GM12878 (cell line): Measurements from ENCODE around the gene MAML3. TPM values are rescaled to one million over a fixed set of nuclear protein-coding genes. Genes with fewer than 3 reads are reported as not detected.

Source experiments
- ATAC-seq: fragments of 200-7000 bp; cut with Tn5 transposase; 3 replicates; pipeline ENCODE4 v1.9.1; 2020; ENCODE audit warnings: mild to moderate bottlenecking, moderate library complexity
- BruUV-seq: library from RNA; stranded (reverse); fragments of 400-500 nt; replicated peaks from 2 replicates; lab custom pipeline; 2021; lab: Mats Ljungman, UMichigan
- CTCF ChIA-PET: fragments of 300-600 bp; sonication (Branson Sonifier 250); formaldehyde crosslinking; extraction: SDS; loops from one replicate; lab custom pipeline; 2021; ENCODE audit warnings: inconsistent platforms; lab: Yijun Ruan, JAX
- POLR2A ChIA-PET: fragments of 350-600 bp; formaldehyde crosslinking; extraction: SDS; loops from one replicate; lab custom pipeline; 2021; ENCODE audit warnings: inconsistent platforms; lab: Charles Lee
- RAD21 ChIA-PET: fragments of 300-600 bp; sonication (Branson Sonifier 250); formaldehyde crosslinking; loops from one replicate; lab custom pipeline; 2023; ENCODE audit warnings: antibody characterized with exemption; ENCODE audit not compliant: unreplicated experiment; lab: Charles Lee
- SMC1A ChIA-PET: fragments of 300-600 bp; sonication (Branson Sonifier 250); formaldehyde crosslinking; loops from one replicate; lab custom pipeline; 2023; ENCODE audit not compliant: unreplicated experiment, uncharacterized antibody; lab: Charles Lee
- DNase-seq: peaks from one replicate; pipeline ENCODE4 v3.0.0-alpha.2; 2011; ENCODE audit warnings: low read depth, low spot score
- FAIRE-seq: peaks from 3 replicates; lab custom pipeline; 2011; peaks lifted over from hg19 to GRCh38; lab: Jason Lieb, UNC
- H2AFZ ChIP-seq: 2 replicates; pipeline ENCODE4 v1.6.0; 2011; ENCODE audit warnings: low read depth, low read length, control low read depth; ENCODE audit not compliant: control insufficient read depth
- H3K27ac ChIP-seq: 2 replicates; pipeline ENCODE4 v1.5.1; 2011; ENCODE audit warnings: control low read depth; ENCODE audit not compliant: control insufficient read depth, insufficient read depth
- H3K27me3 ChIP-seq, 2 experiments: replicated peaks in 1 of 2; 2 replicates each; pipeline versions ENCODE4 v1.6.0 to v1.6.1; 2011; ENCODE audit warnings: low read length in 1 of 2; ENCODE audit not compliant: control insufficient read depth in 2 of 2, insufficient read depth in 2 of 2
- H3K36me3 ChIP-seq, 2 experiments: 2 replicates each; pipeline ENCODE4 v1.5.1; 2011; ENCODE audit warnings: low read length in 1 of 2; ENCODE audit not compliant: control insufficient read depth in 2 of 2, insufficient read depth in 2 of 2
- H3K4me1 ChIP-seq: 2 replicates; pipeline ENCODE4 v1.6.1; 2011; ENCODE audit warnings: mild to moderate bottlenecking, low read length, moderate library complexity, mixed read lengths; ENCODE audit not compliant: control insufficient read depth, insufficient read depth
- H3K4me2 ChIP-seq: 2 replicates; pipeline ENCODE4 v1.6.0; 2011; ENCODE audit warnings: control low read depth; ENCODE audit not compliant: control insufficient read depth, insufficient read depth
- H3K4me3 ChIP-seq: fragments of 200-600 bp; sonication (generic); 2 replicates; pipeline ENCODE4 v1.5.1; 2016
- H3K79me2 ChIP-seq: 2 replicates; pipeline ENCODE4 v1.6.0; 2011; ENCODE audit warnings: low read length; ENCODE audit not compliant: control insufficient read depth, insufficient read depth
- H3K9ac ChIP-seq: 2 replicates; pipeline ENCODE4 v1.8.0; 2011; ENCODE audit warnings: low read length, control low read depth, mixed read lengths; ENCODE audit not compliant: control insufficient read depth, insufficient read depth
- H3K9me3 ChIP-seq: replicated peaks from 3 replicates; pipeline ENCODE4 v1.5.1; 2011; ENCODE audit warnings: mild to moderate bottlenecking, low read length; ENCODE audit not compliant: control insufficient read depth, insufficient read depth
- H4K20me1 ChIP-seq: 2 replicates; pipeline ENCODE4 v1.6.0; 2011; ENCODE audit not compliant: control insufficient read depth, insufficient read depth
- BMI1 ChIP-seq: fragments of 450-650 bp; IDR thresholded peaks from 2 replicates; pipeline ENCODE4 v1.6.1; 2016; ENCODE audit warnings: mild to moderate bottlenecking, moderate library complexity, borderline replicate concordance
- EGR1 ChIP-seq, 2 experiments: IDR thresholded peaks; 1 replicate in 1 of 2; 2 replicates in 1 of 2; pipeline ENCODE4 v1.6.1; 2011 to 2012; ENCODE audit warnings: low read depth in 2 of 2, low read length in 2 of 2, borderline replicate concordance in 1 of 2, mild to moderate bottlenecking in 1 of 2, moderate library complexity in 1 of 2
- ELK1 ChIP-seq: IDR thresholded peaks from 2 replicates; pipeline ENCODE4 v1.6.1; 2012; ENCODE audit warnings: low read depth, low read length, improper control_type of control experiment
- MLLT1 ChIP-seq: fragments of 450-650 bp; IDR thresholded peaks from 2 replicates; pipeline ENCODE4 v1.6.1; 2016; ENCODE audit warnings: mild to moderate bottlenecking
- MTA3 ChIP-seq: IDR thresholded peaks from 2 replicates; pipeline ENCODE4 v1.6.1; 2012; ENCODE audit warnings: low read length, inconsistent platforms, borderline replicate concordance
- NKRF ChIP-seq: fragments of 450-650 bp; conservative IDR thresholded peaks from 2 replicates; pipeline ENCODE4 v1.6.1; 2017; ENCODE audit warnings: mild to moderate bottlenecking, moderate library complexity
- PBX3 ChIP-seq: IDR thresholded peaks from 2 replicates; pipeline ENCODE4 v1.6.1; 2011; ENCODE audit warnings: mild to moderate bottlenecking, low read depth, low read length, moderate library complexity; ENCODE audit not compliant: insufficient replicate concordance
- RAD21 ChIP-seq: IDR thresholded peaks from 2 replicates; pipeline ENCODE4 v1.6.1; 2011; ENCODE audit warnings: mild to moderate bottlenecking, low read depth, low read length, moderate library complexity; ENCODE audit not compliant: insufficient read depth
- SMC3 ChIP-seq: IDR thresholded peaks from 2 replicates; pipeline ENCODE4 v1.6.1; 2011; ENCODE audit warnings: low read length, improper control_type of control experiment, borderline replicate concordance
- SREBF1 ChIP-seq: IDR thresholded peaks from 2 replicates; pipeline ENCODE4 v1.6.1; 2012; ENCODE audit warnings: mild to moderate bottlenecking, low read length
- SUZ12 ChIP-seq: fragments of 200-600 bp; sonication (generic); IDR thresholded peaks from one replicate; pipeline ENCODE4 v1.6.1; 2018; ENCODE audit warnings: antibody characterized with exemption, mild to moderate bottlenecking; ENCODE audit not compliant: unreplicated experiment
- ZBTB33 ChIP-seq: fragments of 450-650 bp; IDR thresholded peaks from 2 replicates; pipeline ENCODE4 v1.6.1; 2017; ENCODE audit warnings: mild to moderate bottlenecking
- WGBS: methylation state at CpG from one replicate; pipeline ENCODE4 v1.1.6; 2016; ENCODE audit warnings: low lambda C conversion rate; ENCODE audit not compliant: insufficient replicate concordance, insufficient coverage; ENCODE audit errors: missing lambda C conversion rate; 5-methylcytosine and 5-hydroxymethylcytosine counted together
- in situ Hi-C: fragments of 300-500 bp; cut with MboI; formaldehyde crosslinking; loops from 9 replicates; pipeline ENCODE4 v1.14.3; 2018; ENCODE audit warnings: mixed read lengths
- intact Hi-C: fragments of 100-400 bp; cut with micrococcal nuclease; formaldehyde crosslinking; loops from one replicate; pipeline ENCODE4 v1.14.2; 2022; ENCODE audit not compliant: unreplicated experiment
- polyA plus RNA-seq, 11 experiments: library from polyadenylated mRNA; depleted of rRNA in 4 of 11; unstranded in 6 of 11; stranded (reverse) in 5 of 11; fragments of >200 nt; fragmentation: Nextera tagmentation in 4 of 11; fragmentation: Illumina TruSeq in 1 of 11; extraction: Ambion mirVana in 4 of 11; extraction: Trizol in 1 of 11; gene quantifications; 1 replicate in 1 of 11; 2 replicates in 10 of 11; pipeline versions ENCODE4 v1.2.1 to v1.2.3, GENCODE V29; 2011 to 2016; ENCODE audit warnings: inconsistent platforms in 2 of 11, missing spikeins in 2 of 11, low read depth in 1 of 11
- total RNA-seq, 4 experiments: library from RNA; depleted of rRNA in 3 of 4; stranded (reverse); fragments of >200 nt in 3 of 4; fragmentation: Illumina TruSeq in 1 of 4; extraction: Trizol in 1 of 4; gene quantifications; 2 replicates each; pipeline versions ENCODE4 v1.2.1 to v1.2.3, GENCODE V29; 2013 to 2021

Gene MAML3
- total and polyA plus RNA-seq, 10 of the 15 experiments (the other 5 are each of a cell fraction or from before 2014, with no cell fraction given) = under 0.01 to 0.53 (median 0.06) TPM; not detected in 2

- Histone ChIP-seq H3K4me3 (no peak overlapping the region), H3K9me3 (no peaks in the 10 kb centered on the region; the same call in 2 of the 3 replicates), H3K9ac (no peak overlapping the region), H3K4me1 (no peaks in the 10 kb centered on the region), H4K20me1 (no peaks in the 10 kb centered on the region), H2AFZ (no peak overlapping the region), H3K36me3 (no peaks in the 10 kb centered on the region), H3K27me3 (no peaks in the 10 kb centered on the region), H3K4me2 (no peak overlapping the region), H3K27ac (no peak overlapping the region), H3K79me2 (no peaks in the 10 kb centered on the region)
- RAD21 ChIA-PET = no interaction called here
- ATAC-seq = no peak
- CTCF ChIA-PET = interaction anchor here (1.2 kb wide), 1 partner anchor 351 kb away, joined by 3 read pairs; no protein-coding TSS in a partner anchor
- POLR2A ChIA-PET = no interaction called here
- intact Hi-C loops (no loop called here), in situ Hi-C loops (no loop called here)
- FAIRE-seq = no peak
- BruUV-seq = no TSS peak
- no peak for DNase-seq
- SMC1A ChIA-PET = no interaction called here
- 62% methylated on average over 17 of the region's 17 CpGs for WGBS
- no peak for TF ChIP-seq RAD21
- TF ChIP-seq MLLT1 = no peak
- TF ChIP-seq BMI1 = no peak
- no peak for TF ChIP-seq SMC3
- TF ChIP-seq SREBF1 = no peak
- TF ChIP-seq ELK1 = no peak
- TF ChIP-seq MTA3 = no peak
- no peak for TF ChIP-seq ZBTB33
- TF ChIP-seq EGR1 (IDR thresholded peaks at IDR 0.05; ENCODE audit: borderline replicate concordance in 1 of 2, low read depth in 2 of 2, low read length in 2 of 2) = no peak
- no peak for TF ChIP-seq PBX3
- TF ChIP-seq SUZ12 = no peak
- TF ChIP-seq NKRF = no peak
Measured at GRCh38 chr4:139902321-139903320, 251.4 kb downstream of the MAML3 start.
